GM23338 (cell line): ENCODE results near the gene ATP12A. TPM values are rescaled to one million over a fixed set of nuclear protein-coding genes. Genes with fewer than 3 reads are reported as not detected.

Source experiments
- ATAC-seq: fragments of 200-7000 bp; cut with Tn5 transposase; 3 replicates; pipeline ENCODE4 v1.9.1; 2020
- DNase-seq: peaks from one replicate; pipeline ENCODE4 v3.0.0-alpha.2; 2015; ENCODE audit warnings: low spot score
- H2AFZ ChIP-seq: fragments of 200-600 bp; sonication (generic); 2 replicates; pipeline ENCODE4 v1.8.0; 2016; ENCODE audit warnings: antibody characterized with exemption, mild to moderate bottlenecking, moderate library complexity
- H3F3A ChIP-seq: fragments of 200-600 bp; sonication (generic); replicated peaks from 2 replicates; pipeline ENCODE4 v1.8.0; 2017; ENCODE audit warnings: antibody characterized with exemption, mixed run types, low read depth
- H3K27ac ChIP-seq: fragments of 200-600 bp; sonication (generic); 2 replicates; pipeline ENCODE4 v1.6.1; 2016; ENCODE audit warnings: low read depth
- H3K27me3 ChIP-seq: fragments of 200-600 bp; sonication (generic); 2 replicates; pipeline ENCODE4 v1.8.0; 2016; ENCODE audit warnings: mild to moderate bottlenecking, mixed run types, moderate library complexity; ENCODE audit not compliant: insufficient read depth
- H3K36me3 ChIP-seq: fragments of 200-600 bp; sonication (generic); 2 replicates; pipeline ENCODE4 v1.8.0; 2016; ENCODE audit warnings: mild to moderate bottlenecking; ENCODE audit not compliant: insufficient read depth
- H3K4me1 ChIP-seq: fragments of 200-600 bp; sonication (generic); 2 replicates; pipeline ENCODE4 v1.8.0; 2016; ENCODE audit warnings: mild to moderate bottlenecking, moderate library complexity; ENCODE audit not compliant: insufficient read depth
- H3K4me2 ChIP-seq: fragments of 200-600 bp; sonication (generic); 2 replicates; pipeline ENCODE4 v1.7.1; 2017; ENCODE audit warnings: mixed run types
- H3K4me3 ChIP-seq: fragments of 200-600 bp; sonication (generic); 2 replicates; pipeline ENCODE4 v1.6.1; 2016; ENCODE audit warnings: mixed run types
- H3K79me2 ChIP-seq: fragments of 200-600 bp; sonication (generic); replicated peaks from 2 replicates; pipeline ENCODE4 v1.8.0; 2017; ENCODE audit warnings: mild to moderate bottlenecking; ENCODE audit not compliant: insufficient read depth
- H3K9me2 ChIP-seq: fragments of 200-600 bp; sonication (generic); 2 replicates; pipeline ENCODE4 v1.8.0; 2017; ENCODE audit not compliant: insufficient read depth
- H4K20me1 ChIP-seq: fragments of 200-600 bp; sonication (generic); replicated peaks from 2 replicates; pipeline ENCODE4 v1.8.0; 2017; ENCODE audit warnings: mild to moderate bottlenecking; ENCODE audit not compliant: insufficient read depth
- H3K27ac Mint-ChIP-seq: 2 replicates; pipeline ENCODE4 v1.8.0; 2020; ENCODE audit warnings: inconsistent platforms, mild to moderate bottlenecking, moderate library complexity, mixed read lengths
- H3K27me3 Mint-ChIP-seq: 3 replicates; pipeline ENCODE4 v1.8.0; 2022; ENCODE audit warnings: low read depth, mild to moderate bottlenecking, moderate library complexity, mixed read lengths, inconsistent platforms; ENCODE audit not compliant: insufficient read depth, poor library complexity
- H3K36me3 Mint-ChIP-seq: 3 replicates; pipeline ENCODE4 v1.8.0; 2021; ENCODE audit warnings: low read depth, mild to moderate bottlenecking, inconsistent platforms, moderate library complexity, mixed read lengths
- H3K4me1 Mint-ChIP-seq: 3 replicates; pipeline ENCODE4 v1.8.0; 2020; ENCODE audit warnings: mild to moderate bottlenecking, inconsistent platforms, mixed read lengths
- H3K4me3 Mint-ChIP-seq: 3 replicates; pipeline ENCODE4 v1.8.0; 2021; ENCODE audit warnings: moderate library complexity, mild to moderate bottlenecking, inconsistent platforms, mixed read lengths
- H3K9me3 Mint-ChIP-seq: 3 replicates; pipeline ENCODE4 v1.8.0; 2020; ENCODE audit warnings: moderate library complexity, mild to moderate bottlenecking, inconsistent platforms, mixed read lengths
- EZH2 ChIP-seq: fragments of 200-600 bp; sonication (generic); IDR thresholded peaks from one replicate; pipeline ENCODE4 v1.8.0; 2017; ENCODE audit warnings: antibody characterized with exemption, mild to moderate bottlenecking, low read depth; ENCODE audit not compliant: unreplicated experiment
- EZH2phosphoT487 ChIP-seq: fragments of 200-600 bp; sonication (generic); IDR thresholded peaks from one replicate; pipeline ENCODE4 v1.8.1; 2018; ENCODE audit warnings: antibody characterized with exemption; ENCODE audit not compliant: unreplicated experiment
- JUNB ChIP-seq: IDR thresholded peaks from one replicate; pipeline ENCODE4 v1.6.1; 2016; ENCODE audit warnings: antibody characterized with exemption; ENCODE audit not compliant: unreplicated experiment
- NANOG ChIP-seq: IDR thresholded peaks from 2 replicates; pipeline ENCODE4 v1.6.1; 2016; ENCODE audit warnings: antibody characterized with exemption, borderline replicate concordance
- POLR2AphosphoS5 ChIP-seq: IDR thresholded peaks from 2 replicates; pipeline ENCODE4 v1.6.1; 2016; ENCODE audit warnings: antibody characterized with exemption, low read depth
- REST ChIP-seq: IDR thresholded peaks from one replicate; pipeline ENCODE4 v1.6.1; 2018; ENCODE audit warnings: antibody characterized with exemption; ENCODE audit not compliant: unreplicated experiment
- STAT1 ChIP-seq: IDR thresholded peaks from one replicate; pipeline ENCODE4 v1.6.1; 2016; ENCODE audit warnings: antibody characterized with exemption; ENCODE audit not compliant: unreplicated experiment
- ZNF114 ChIP-seq: fragments of 250-450 bp; sonication (Bioruptor Pico); IDR thresholded peaks from 2 replicates; pipeline ENCODE4 v1.5.0; 2020; ENCODE audit warnings: mild to moderate bottlenecking, moderate library complexity
- ZNF331 ChIP-seq: fragments of 250-450 bp; sonication (Bioruptor Pico); IDR thresholded peaks from 2 replicates; pipeline ENCODE4 v1.5.0; 2020; ENCODE audit warnings: low read depth, mild to moderate bottlenecking, moderate library complexity
- polyA plus RNA-seq: library from polyadenylated mRNA; unstranded; fragments of >200 nt; fragmentation: Nextera tagmentation; extraction: Ambion mirVana; gene quantifications from 2 replicates; pipeline ENCODE4 v1.2.1, GENCODE V29; 2016
- total RNA-seq: library from RNA; depleted of rRNA; stranded (reverse); fragments of >200 nt; shearing (Covaris generic); gene quantifications from 2 replicates; pipeline ENCODE4 v1.2.3, GENCODE V29; 2014
- TF ChIP-seq, protein P1 (sequence below): IDR thresholded peaks from 2 replicates; pipeline ENCODE4 v1.6.1; 2016; ENCODE audit warnings: antibody characterized with exemption

The ATP12A gene
- total and polyA plus RNA-seq, 2 experiments from 2014 or later: 0.40 to 1.0 TPM

DNA sequence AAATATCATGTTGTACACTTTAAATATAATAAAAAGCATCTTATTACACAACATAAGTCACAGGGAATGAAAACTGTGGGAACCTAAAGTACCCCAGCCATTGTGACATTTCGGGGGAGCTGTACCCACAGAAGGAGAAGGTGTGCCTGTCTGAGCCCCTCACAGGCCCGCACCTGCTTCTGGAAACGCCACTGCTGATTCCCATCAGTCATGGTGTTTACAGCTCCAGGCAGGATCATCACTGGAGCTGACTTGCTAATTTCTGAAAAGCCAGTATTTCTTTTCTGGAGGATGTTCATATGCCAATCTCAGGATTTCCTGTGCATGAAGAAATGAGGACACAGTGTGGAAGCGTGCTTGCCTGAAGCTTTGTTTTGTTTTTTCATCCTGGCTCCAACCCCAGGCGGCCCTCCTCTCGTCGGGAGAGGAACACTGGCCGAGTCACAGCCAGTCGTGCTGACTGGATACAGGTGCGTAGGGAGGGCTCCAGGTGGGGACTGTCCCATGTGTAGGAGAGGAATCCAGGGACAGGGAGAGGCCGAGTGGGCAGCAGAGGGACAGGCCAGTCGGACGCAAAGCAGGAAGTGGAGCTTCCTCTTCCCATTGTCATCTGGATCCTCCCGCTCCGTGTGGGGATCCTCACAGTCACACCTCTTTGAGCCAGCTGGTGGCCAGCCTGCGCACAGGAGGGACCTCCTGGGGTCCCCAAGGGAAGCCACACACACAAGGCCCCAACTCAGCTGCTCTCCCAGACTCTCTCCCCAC, 4.2 kb upstream of the ATP12A start:
- Histone ChIP-seq H3K4me1 (peaks cover 6% of the 10 kb centered on the region; the same call in 1 of the 2 replicates), H3K4me2 (no peak overlapping the region), H4K20me1 (no peaks in the 10 kb centered on the region; the same call in 1 of the 2 replicates), H3F3A (no peaks in the 10 kb centered on the region), H3K27me3 (peaks cover 27% of the 10 kb centered on the region), H3K79me2 (no peaks in the 10 kb centered on the region), H3K36me3 (no peaks in the 10 kb centered on the region), H3K27ac (no peak overlapping the region), H3K4me3 (no peak overlapping the region), H2AFZ (0 out of 2 replicates have a peak overlapping the region, but pooled peaks have one; percentile 56), H3K9me2 (no peaks in the 10 kb centered on the region)
- no peak for ATAC-seq
- Mint-ChIP-seq H3K9me3 (no peaks in the 10 kb centered on the region; the same call in 2 of the 3 replicates), H3K36me3 (no peaks in the 10 kb centered on the region), H3K27ac (0 out of 2 replicates have a peak overlapping the region, but pooled peaks have one; percentile 65), H3K4me3 (no peak overlapping the region), H3K27me3 (peaks cover 19% of the 10 kb centered on the region), H3K4me1 (peaks cover 19% of the 10 kb centered on the region)
- no peak for TF ChIP-seq EZH2
- no peak for TF ChIP-seq ZNF331 (CRISPR knock-in tag)
- DNase-seq: no peak

GRCh38 chr13:24678151-24678550, 2.1 kb upstream of the ATP12A start:
- H3K27ac Mint-ChIP-seq: no peak overlapping the region
- no peak overlapping the region for H3K27ac ChIP-seq
- ATAC-seq: no peak
- H4K20me1 ChIP-seq: no peaks in the 10 kb centered on the region; the same call in 1 of the 2 replicates
- H3K4me1 Mint-ChIP-seq: peaks cover 20% of the 10 kb centered on the region
- no peaks in the 10 kb centered on the region for H3K36me3 Mint-ChIP-seq
- no peaks in the 10 kb centered on the region for H3K36me3 ChIP-seq
- H3K4me3 ChIP-seq: no peak overlapping the region
- no peak for TF ChIP-seq STAT1
- TF ChIP-seq JUNB: no peak
- TF ChIP-seq, protein P1, sequence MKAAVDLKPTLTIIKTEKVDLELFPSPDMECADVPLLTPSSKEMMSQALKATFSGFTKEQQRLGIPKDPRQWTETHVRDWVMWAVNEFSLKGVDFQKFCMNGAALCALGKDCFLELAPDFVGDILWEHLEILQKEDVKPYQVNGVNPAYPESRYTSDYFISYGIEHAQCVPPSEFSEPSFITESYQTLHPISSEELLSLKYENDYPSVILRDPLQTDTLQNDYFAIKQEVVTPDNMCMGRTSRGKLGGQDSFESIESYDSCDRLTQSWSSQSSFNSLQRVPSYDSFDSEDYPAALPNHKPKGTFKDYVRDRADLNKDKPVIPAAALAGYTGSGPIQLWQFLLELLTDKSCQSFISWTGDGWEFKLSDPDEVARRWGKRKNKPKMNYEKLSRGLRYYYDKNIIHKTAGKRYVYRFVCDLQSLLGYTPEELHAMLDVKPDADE: no peak
- no peak for TF ChIP-seq ZNF114 (CRISPR knock-in tag)
- no peak for TF ChIP-seq REST
- no peak for TF ChIP-seq EZH2phosphoT487
- TF ChIP-seq POLR2AphosphoS5: no peak
- no peak for TF ChIP-seq EZH2
- no peak for TF ChIP-seq NANOG
- peaks cover 35% of the 10 kb centered on the region for H3K27me3 ChIP-seq
- peaks cover 10% of the 10 kb centered on the region; the same call in 1 of the 2 replicates for H3K4me1 ChIP-seq
- no peak overlapping the region for H3K4me3 Mint-ChIP-seq
- H3K9me3 Mint-ChIP-seq: no peaks in the 10 kb centered on the region; the same call in 2 of the 3 replicates
- no peaks in the 10 kb centered on the region for H3K79me2 ChIP-seq
- H2AFZ ChIP-seq: no peak overlapping the region
- no peak for DNase-seq
- H3K9me2 ChIP-seq: no peaks in the 10 kb centered on the region
- H3K4me2 ChIP-seq: no peak overlapping the region
- peaks cover 25% of the 10 kb centered on the region for H3K27me3 Mint-ChIP-seq
- H3F3A ChIP-seq: no peaks in the 10 kb centered on the region
